Amniotic epithelial cell (primary cell): ENCODE measurements around the gene CPXM2.
"Not testable (repeated sequence)": the region's sequence is repeated elsewhere in the genome, so short reads cannot be mapped to it uniquely, and the experiment has no call there.

ENCODE experiments used
- DNase-seq: peaks from one replicate; pipeline ENCODE4 v3.0.0-alpha.2; 2010; ENCODE audit warnings: low read depth

CPXM2 gene

GRCh38 chr10:123742751-123743440 lies 148.7 kb downstream of the CPXM2 start:
- DNase-seq, result no peak

- DNase-seq, result no peak
Observed at GRCh38 chr10:123741711-123742110, 149.9 kb downstream of the CPXM2 start.

GRCh38 chr10:123741146-123741545 lies 150.5 kb downstream of the CPXM2 start:
- no peak for DNase-seq

- DNase-seq, result not testable (repeated sequence)
Observed at GRCh38 chr10:123736917-123737316, 154.7 kb downstream of the CPXM2 start.

GRCh38 chr10:123729523-123729922 lies 162.1 kb downstream of the CPXM2 start:
- DNase-seq, result no peak

- no peak for DNase-seq
Observed at GRCh38 chr10:123726836-123727235, 164.8 kb downstream of the CPXM2 start.

GRCh38 chr10:123726381-123726780 lies 165.2 kb downstream of the CPXM2 start:
- DNase-seq, result no peak

GRCh38 chr10:123724747-123725146 lies 166.9 kb downstream of the CPXM2 start:
- no peak for DNase-seq

- DNase-seq, result no peak
Observed at GRCh38 chr10:123722351-123722750, 169.3 kb downstream of the CPXM2 start.

- no peak for DNase-seq
Observed at GRCh38 chr10:123721441-123722049, 170.1 kb downstream of the CPXM2 start.

GRCh38 chr10:123720536-123720935 lies 171.1 kb downstream of the CPXM2 start:
- no peak for DNase-seq

- DNase-seq, result no peak
Observed at GRCh38 chr10:123718544-123719060, 173.0 kb downstream of the CPXM2 start.

- no peak for DNase-seq
Observed at GRCh38 chr10:123717336-123717735, 174.3 kb downstream of the CPXM2 start.

GRCh38 chr10:123715546-123715945 lies 176.1 kb downstream of the CPXM2 start:
- no peak for DNase-seq

GRCh38 chr10:123706236-123706635 lies 185.4 kb downstream of the CPXM2 start:
- no peak for DNase-seq

GRCh38 chr10:123704812-123705211 lies 186.8 kb downstream of the CPXM2 start:
- no peak for DNase-seq

- no peak for DNase-seq
Observed at GRCh38 chr10:123704076-123704475, 187.5 kb downstream of the CPXM2 start.

- no peak for DNase-seq
Observed at GRCh38 chr10:123703195-123703790, 188.3 kb downstream of the CPXM2 start.
